RKO (cell line): ENCODE data around the gene RNU1-3.

Source experiments
- DNase-seq: peaks from one replicate; pipeline ENCODE4 v3.0.0-alpha.2; 2016; ENCODE audit warnings: low spot score

RNU1-3 gene

DNA sequence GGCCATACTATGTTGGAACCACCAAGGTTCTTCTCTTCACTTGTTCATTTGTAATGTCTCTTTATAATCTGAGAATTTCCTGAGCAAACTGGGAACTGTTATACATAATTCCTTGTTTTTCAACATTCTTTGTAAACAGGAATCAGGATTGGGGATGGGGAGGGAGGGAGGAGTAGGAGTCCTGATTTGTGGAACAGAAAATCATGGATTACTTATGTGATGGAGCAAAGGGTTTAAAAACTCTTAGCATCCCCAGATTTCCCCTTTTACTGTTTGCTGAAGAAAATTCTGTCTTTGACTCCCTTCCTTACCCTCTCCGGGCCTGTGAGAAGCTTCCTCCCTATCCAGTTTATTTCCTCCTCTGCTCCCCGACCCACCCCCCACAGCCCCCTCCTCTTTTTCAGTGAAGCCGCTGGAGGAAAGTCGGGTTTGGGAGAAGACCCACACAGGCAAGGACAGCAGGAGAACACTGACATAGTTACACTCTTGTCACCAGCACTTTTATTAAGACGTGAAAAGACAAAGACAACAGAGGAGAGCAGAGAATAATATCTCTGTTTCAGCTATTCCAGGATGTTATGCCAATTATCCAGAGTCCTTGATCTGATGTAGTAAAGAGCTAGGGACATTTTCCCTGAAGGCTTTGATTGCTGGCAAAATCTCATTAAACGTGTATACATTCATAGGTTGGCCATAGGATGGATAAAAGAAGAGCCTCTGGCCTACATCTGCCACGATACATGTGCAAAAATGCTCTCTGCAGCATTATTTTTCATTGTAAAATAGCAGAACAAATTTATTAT lies 48.8 kb downstream of the RNU1-3 start:
- no peak for DNase-seq

DNA sequence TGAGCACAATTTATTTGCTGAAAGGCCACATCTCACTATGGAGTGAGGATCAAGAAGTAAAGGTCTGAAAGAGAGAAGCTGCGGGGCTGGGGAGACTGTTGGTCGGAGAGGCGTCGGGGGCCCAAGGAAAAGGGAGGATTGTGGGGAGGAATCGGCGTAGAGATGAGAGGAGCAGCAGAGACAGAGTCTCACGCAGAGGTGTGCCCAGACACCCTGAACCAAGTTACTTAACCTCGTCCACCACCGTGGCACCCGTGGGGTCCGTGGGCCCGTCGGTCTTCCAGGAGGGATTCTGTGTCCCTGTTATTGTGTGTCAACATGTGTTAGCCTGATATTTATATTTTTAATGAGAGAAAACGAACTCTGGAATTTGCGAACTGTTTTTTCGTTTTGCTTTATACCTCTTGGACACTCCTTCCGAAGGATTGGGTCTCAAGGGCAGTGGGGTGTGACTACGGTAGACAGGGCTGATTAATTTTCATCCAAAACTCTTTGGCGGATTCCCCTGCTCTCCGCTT lies 49.6 kb downstream of the RNU1-3 start:
- no peak for DNase-seq
